CD4-positive, alpha-beta T cell treated with Interleukin-4 for 1 hour (primary cell): ENCODE measurements around the gene BANF1.
"Not testable (repeated sequence)": the region's sequence is repeated elsewhere in the genome, so short reads cannot be mapped to it uniquely, and the experiment has no call there.

Experiments used
- DNase-seq, 2 donors: peaks; one replicate each; pipeline ENCODE4 v3.0.0-alpha.2; 2020 to 2022

Gene BANF1

DNA sequence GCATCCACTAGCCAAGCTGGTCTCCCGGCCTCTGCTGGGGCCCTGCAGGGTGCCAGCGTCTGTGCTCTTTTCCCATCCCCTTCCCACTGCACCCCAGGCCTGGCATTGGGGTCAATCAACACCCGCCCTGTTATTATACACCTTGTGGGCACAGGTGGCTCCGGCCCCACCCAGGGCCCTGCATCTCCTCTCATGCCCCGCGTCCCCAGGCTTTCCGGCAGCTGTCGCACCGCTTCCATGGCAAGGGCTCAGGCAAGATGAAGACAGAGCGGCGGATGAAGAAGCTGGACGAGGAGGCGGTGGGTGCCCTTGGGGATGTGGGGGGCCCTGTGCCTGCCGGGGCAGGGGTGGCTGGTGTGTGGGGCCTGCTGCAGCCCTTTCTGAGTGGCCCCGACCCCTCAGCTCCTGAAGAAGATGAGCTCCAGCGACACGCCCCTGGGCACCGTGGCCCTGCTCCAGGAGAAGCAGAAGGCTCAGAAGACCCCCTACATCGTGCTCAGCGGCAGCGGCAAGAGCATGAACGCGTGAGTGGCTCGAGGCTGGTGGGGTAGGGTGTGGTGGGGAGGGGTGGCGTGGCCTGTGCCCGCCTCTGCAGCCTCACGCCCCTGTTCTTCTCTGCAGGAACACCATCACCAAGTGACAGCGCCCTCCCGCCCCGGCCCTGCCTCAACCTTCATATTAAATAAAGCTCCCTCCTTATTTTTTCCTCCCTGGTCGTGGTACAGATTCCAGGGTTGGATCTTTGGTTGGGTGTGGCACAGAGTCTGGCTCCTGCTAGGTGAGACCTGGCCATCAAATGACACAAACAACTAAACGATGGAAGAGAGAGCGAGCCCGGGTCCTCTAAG lies 23.7 kb upstream of the BANF1 start:
- no peak for DNase-seq

GRCh38 chr11:65979261-65979759 lies 23.0 kb upstream of the BANF1 start:
- no peak for DNase-seq

DNA sequence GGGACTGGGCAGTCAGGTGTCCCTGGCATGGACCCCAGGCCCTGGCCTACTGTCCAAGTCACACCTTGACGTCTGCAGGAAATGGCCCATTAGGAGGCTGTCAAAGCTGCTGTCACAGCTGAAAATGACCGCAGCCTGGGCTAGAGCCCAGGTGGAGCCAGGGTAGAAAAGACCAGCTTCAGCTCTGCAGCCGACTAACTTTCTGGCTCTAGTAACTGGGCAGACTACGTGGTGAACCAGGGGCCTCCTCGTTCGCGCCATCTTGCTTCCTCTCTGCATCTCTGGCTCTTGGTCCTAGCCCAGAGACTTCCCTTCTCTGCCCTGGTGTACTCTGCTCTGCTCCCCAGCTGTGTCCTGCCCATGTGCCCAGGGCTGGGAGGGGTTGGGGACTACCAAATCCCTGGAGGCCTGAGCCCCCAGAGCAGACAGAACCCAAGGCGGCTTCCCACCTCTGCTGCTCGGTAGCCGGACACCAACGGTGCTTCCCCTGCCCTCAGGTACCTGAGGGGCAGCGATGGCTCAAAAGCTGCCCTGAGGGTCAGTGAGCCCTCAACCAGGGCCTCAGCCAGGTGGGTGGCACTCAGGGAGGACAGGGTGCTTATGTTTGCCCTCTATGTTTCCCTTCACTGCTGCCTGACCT lies 21.1 kb upstream of the BANF1 start:
- DNase-seq = no peak

DNA sequence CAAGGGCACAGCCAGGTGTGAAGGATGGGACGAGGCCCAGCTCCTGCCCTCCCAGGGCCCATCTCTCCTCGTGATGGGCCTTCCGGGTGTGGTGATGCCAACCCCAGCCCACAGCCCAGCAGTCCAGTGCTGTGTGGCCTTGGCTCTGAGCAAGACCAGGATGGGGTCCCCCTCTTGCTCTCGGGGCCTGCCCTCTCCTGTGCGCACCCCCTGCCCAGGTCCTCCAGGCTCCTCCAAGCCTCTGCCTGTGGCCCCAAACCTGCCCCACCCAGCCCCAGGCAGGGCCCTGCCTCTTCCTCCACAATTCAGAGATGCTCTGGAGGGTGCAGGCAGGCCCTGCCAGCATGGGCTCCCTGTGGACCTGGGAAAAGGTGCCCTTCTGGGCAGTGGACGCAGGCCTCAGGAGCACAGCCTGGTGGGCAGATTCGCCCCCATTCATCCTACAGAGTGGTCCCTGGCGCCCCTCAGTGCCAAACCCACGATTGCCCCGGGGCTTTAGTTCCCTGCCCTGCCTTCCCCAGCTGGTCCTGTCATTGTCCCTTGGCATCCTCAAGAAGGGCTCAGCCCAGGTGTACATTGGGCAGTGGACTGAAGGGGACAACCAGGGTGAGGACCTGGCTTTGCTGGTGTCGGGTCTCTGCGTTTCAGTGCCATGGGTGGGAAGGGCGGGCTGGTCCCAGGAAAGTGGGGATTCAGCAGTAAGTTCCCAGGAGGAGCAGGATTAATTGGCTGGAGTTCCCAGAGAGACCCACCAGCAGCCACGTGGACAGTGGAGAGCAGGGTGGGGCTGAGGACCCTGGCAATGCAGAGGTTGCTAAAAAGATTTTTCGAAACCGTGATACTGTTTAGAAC lies 20.1 kb upstream of the BANF1 start:
- no peak for DNase-seq

DNA sequence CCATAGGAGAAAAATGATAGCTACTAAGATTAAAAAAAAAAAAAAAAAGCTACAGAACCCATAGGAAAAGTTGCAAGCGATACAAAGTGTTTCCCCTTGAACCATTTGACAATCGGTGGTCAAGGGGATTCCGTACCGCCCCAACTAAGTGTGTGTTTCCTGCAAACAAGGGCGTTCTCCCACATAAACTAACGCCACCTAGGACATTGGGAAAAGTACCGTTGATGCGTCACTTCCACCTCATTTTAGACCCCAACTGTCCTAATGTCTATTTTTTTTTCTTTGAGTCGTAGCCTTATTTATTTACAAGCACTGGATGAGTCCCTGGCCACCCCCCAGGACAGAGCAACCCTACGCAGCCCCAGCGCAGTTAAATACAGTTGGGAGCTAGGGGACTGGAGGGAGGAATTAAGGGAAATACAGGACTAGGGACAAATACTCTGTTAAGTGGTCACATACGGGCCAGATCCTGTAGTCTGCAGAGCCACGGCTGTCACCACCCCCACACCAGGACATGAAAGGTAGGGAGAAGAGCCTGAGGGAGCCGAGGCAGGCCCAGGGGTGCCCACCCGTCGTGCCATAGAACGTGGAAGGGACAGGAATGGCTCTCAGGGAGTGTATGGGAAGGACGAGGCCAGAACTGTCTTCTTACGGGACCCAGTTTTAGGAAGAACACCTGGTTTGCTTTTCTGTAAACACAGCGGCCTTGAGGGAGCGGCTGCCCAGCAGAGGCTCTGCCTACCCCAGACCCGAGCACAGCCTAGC lies 19.3 kb upstream of the BANF1 start:
- DNase-seq = no peak

DNA sequence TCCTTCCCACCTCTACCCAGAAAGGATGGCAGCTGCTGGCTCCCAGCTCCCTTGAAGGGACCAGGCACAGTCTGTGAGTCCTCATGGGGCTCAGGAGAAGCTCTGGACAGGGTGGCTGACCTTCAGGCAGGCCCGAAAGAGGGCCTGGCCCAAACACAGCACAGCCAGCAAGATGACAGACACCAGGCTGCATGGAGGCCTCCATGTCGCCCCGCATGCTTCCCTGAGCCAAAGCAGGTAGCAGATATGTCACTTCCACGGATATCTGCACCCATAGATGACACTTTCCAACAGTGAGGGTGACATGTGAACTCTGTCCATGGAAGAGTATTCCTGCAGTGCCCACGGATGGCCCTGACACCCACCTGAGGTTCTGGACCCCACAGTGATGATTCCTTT lies 18.7 kb upstream of the BANF1 start:
- no peak for DNase-seq

DNA sequence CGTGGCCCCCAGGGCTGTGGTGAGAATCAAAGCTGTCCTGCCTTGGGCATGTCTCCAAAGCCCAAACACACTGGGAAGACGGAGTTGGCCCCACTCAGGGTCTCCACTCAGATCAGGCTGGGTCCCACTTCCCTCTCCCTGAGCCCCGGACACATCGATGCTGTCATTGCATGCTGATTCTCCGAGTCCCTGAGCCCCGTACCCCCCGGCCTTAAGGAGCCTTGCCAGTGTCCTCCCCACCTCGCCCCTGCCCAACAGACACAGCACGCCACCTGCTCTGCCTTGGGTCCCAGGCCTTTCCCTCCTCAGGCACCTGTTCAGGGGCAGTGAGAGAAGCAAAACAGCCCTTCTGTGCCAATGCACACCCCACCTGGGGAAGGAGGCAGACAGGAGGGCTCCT lies 15.0 kb upstream of the BANF1 start:
- DNase-seq = no peak

GRCh38 chr11:65988791-65989592 lies 13.3 kb upstream of the BANF1 start:
- DNase-seq = peak; percentile 95 to 96

- no peak for DNase-seq
These were observed 10.2 kb upstream of the BANF1 start for GRCh38 chr11:65992056-65992455.

DNA sequence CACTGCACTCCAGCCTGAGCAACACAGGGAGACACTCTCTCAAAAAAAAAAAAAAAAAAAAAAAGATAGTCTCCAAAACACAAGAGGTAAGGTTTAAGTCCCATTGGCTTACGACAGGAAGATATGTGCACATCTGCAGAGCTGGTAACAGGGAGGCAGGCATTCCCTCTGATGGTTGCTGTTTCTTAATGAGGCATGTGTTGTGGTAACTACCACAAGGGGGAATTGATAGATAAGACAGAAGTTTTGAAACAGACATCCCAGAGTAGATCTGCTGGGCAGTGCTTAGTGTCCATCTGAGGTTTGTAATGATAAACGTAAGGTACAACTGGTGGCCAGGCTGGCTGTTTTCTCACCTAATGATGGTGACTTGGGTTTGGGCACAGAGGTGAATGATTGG lies 5.0 kb upstream of the BANF1 start:
- DNase-seq = no peak

GRCh38 chr11:66002648-66003225 lies 434 bp downstream of the BANF1 start:
- no peak for DNase-seq

GRCh38 chr11:66003291-66003690 lies 988 bp downstream of the BANF1 start:
- DNase-seq = no peak

- no peak for DNase-seq
These were observed 1.9 kb downstream of the BANF1 start for GRCh38 chr11:66004186-66004585.

- no peak for DNase-seq
These were observed 4.0 kb downstream of the BANF1 start for GRCh38 chr11:66006134-66006890.

DNA sequence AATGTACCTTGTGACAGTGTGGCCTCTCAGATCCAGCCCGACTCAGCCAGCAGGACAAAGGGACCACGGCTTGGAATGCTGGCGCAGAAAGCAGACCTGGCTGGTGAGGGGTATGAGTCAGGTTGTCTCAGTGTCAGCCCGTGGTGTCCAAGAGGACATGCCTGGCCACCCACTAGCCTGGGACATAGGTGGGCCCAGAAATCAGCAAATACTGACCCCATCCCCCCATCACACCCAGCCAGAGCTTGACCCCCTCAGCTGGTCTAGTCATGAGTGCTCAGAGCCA lies 4.5 kb downstream of the BANF1 start:
- DNase-seq = no peak

GRCh38 chr11:66007201-66007634 lies 4.9 kb downstream of the BANF1 start:
- no peak for DNase-seq

GRCh38 chr11:66008095-66008467 lies 5.8 kb downstream of the BANF1 start:
- DNase-seq = no peak

- DNase-seq = no peak
These were observed 6.3 kb downstream of the BANF1 start for GRCh38 chr11:66008468-66009101.

GRCh38 chr11:66010036-66010435 lies 7.7 kb downstream of the BANF1 start:
- not testable (repeated sequence) for DNase-seq

DNA sequence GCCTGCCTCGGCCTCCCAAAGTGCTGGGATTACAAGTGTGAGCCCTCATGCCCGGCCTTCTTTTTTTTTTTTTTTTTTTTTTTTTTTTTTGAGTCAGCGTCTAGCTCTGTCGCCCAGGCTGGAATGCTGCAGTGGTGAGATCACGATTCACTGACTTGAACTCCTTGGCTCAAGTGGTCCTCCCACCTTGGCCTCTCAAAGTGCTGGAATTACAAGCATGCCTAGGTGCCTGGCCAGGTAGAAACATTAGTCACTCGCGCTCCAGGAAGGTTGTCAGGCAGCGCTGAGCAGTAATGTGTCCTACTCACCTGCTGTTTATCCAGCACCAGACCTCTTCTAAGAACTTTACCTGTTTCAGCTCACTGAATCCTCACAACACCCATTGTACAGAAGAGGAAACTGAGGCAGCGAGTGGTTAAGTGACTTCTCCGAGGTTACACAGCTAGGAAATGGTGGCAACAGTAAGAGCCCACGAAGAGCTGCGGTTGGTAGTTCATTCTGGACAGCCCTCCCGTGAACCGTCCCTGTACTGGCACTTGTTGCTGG lies 9.0 kb downstream of the BANF1 start:
- no peak for DNase-seq
